ENCODE data around the gene SYT4.

DNA sequence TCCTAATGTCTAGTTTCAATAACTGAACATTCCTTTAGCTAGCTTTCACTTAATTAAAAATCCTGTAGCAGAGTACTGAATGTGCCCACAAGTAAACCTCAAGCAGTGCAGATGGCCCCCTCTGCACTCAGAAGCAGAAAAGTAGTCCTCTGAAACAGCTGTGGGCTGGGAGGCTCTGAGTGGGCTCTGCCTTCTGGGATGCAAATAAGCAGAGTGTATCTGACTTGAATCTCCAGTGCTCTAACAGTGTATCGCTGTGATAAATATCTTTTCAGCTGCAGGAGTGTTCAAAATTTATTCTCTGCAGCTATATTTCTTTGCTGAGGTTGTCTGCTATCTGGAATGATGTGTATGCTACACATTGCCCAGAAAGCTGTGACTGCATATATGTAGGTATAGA is 44.8 kb upstream of the SYT4 start:
- TF ChIP-seq NFIC (IDR thresholded peaks at IDR 0.05; ENCODE audit: borderline replicate concordance) (no peak), EZH2phosphoT487 (IDR thresholded peaks at IDR 0.05; ENCODE audit: borderline replicate concordance, low read depth) (no peak), FOXM1 (IDR thresholded peaks at IDR 0.05; ENCODE audit: low read depth) (no peak), TAF1 (IDR thresholded peaks at IDR 0.05; ENCODE audit: borderline replicate concordance, low read depth, low read length) (no peak), RFX5 (IDR thresholded peaks at IDR 0.05; ENCODE audit: low read length) (no peak), RAD21 (IDR thresholded peaks at IDR 0.05; ENCODE audit: low read length) (no peak), MXI1 (IDR thresholded peaks at IDR 0.05; ENCODE audit: low read depth, low read length) (no peak), POLR2AphosphoS5 (IDR thresholded peaks at IDR 0.05; ENCODE audit: low read depth, low read length) (no peak), YY1 (IDR thresholded peaks at IDR 0.05; ENCODE audit: low read depth) (no peak)
- TF ChIP-seq, protein P1, sequence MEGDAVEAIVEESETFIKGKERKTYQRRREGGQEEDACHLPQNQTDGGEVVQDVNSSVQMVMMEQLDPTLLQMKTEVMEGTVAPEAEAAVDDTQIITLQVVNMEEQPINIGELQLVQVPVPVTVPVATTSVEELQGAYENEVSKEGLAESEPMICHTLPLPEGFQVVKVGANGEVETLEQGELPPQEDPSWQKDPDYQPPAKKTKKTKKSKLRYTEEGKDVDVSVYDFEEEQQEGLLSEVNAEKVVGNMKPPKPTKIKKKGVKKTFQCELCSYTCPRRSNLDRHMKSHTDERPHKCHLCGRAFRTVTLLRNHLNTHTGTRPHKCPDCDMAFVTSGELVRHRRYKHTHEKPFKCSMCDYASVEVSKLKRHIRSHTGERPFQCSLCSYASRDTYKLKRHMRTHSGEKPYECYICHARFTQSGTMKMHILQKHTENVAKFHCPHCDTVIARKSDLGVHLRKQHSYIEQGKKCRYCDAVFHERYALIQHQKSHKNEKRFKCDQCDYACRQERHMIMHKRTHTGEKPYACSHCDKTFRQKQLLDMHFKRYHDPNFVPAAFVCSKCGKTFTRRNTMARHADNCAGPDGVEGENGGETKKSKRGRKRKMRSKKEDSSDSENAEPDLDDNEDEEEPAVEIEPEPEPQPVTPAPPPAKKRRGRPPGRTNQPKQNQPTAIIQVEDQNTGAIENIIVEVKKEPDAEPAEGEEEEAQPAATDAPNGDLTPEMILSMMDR (IDR thresholded peaks at IDR 0.05), result no peak
- TF ChIP-seq, protein P2, sequence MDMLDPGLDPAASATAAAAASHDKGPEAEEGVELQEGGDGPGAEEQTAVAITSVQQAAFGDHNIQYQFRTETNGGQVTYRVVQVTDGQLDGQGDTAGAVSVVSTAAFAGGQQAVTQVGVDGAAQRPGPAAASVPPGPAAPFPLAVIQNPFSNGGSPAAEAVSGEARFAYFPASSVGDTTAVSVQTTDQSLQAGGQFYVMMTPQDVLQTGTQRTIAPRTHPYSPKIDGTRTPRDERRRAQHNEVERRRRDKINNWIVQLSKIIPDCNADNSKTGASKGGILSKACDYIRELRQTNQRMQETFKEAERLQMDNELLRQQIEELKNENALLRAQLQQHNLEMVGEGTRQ (IDR thresholded peaks at IDR 0.05; ENCODE audit: borderline replicate concordance, low read depth, low read length), result no peak

Data from SK-N-SH (cell line).